NK-92 (cell line): ENCODE results near the gene CEL.
"Not testable (repeated sequence)": the region's sequence is repeated elsewhere in the genome, so short reads cannot be mapped to it uniquely, and the experiment has no call there.

ENCODE experiments used
- DNase-seq: peaks from one replicate; lab custom pipeline; 2025; ENCODE audit not compliant: unreplicated experiment; lab: John Stamatoyannopoulos, UW

Gene CEL

DNA sequence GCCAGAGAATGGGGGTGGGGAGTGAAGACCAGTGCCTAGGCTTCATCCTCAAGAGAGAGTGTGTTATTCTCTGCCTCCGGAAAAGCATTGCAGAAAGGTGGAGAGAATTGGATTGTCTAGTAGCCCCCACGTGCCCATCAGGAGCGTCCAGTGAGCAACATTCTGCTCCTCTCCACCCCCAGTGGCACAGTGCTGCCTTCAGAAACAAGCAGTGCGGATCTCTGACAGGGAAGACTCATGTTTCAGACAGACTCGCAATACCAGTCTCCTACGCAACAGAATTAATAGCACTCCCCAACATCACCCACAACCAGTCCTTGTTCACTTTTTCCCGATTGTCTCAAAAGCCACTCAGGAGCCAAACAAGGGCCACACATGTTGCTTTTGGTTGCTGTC lies 14.9 kb upstream of the CEL start:
- DNase-seq, result no peak

- no peak for DNase-seq
Observed at GRCh38 chr9:133048595-133048994, 13.2 kb upstream of the CEL start.

DNA sequence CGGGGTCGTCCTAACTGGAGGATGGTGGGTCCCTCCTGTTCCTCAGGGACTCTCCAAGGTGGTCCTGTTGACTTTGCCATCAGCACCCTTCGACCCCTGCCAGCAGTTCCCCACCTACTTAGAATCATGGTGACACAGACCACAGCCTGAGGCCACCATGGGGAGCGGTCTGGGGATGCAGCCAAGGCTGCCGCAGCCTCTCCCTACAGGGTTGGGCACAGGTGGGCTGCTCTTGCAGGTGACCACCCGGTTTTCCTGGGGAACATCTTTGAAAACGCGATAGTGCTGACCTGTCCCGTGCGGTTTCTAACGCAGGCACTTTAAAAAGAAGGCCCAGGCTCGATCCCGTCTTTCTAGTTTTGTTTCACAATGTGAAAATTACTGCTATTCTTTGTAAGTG lies 12.7 kb upstream of the CEL start:
- no peak for DNase-seq

- DNase-seq, result no peak
Observed at GRCh38 chr9:133050142-133050541, 11.6 kb upstream of the CEL start.

GRCh38 chr9:133050781-133051180 lies 11.0 kb upstream of the CEL start:
- no peak for DNase-seq

GRCh38 chr9:133051281-133051900 lies 10.4 kb upstream of the CEL start:
- no peak for DNase-seq

GRCh38 chr9:133051966-133052539 lies 9.7 kb upstream of the CEL start:
- DNase-seq, result no peak

GRCh38 chr9:133054194-133054890 lies 7.4 kb upstream of the CEL start:
- no peak for DNase-seq

- no peak for DNase-seq
Observed at GRCh38 chr9:133054966-133055365, 6.8 kb upstream of the CEL start.

DNA sequence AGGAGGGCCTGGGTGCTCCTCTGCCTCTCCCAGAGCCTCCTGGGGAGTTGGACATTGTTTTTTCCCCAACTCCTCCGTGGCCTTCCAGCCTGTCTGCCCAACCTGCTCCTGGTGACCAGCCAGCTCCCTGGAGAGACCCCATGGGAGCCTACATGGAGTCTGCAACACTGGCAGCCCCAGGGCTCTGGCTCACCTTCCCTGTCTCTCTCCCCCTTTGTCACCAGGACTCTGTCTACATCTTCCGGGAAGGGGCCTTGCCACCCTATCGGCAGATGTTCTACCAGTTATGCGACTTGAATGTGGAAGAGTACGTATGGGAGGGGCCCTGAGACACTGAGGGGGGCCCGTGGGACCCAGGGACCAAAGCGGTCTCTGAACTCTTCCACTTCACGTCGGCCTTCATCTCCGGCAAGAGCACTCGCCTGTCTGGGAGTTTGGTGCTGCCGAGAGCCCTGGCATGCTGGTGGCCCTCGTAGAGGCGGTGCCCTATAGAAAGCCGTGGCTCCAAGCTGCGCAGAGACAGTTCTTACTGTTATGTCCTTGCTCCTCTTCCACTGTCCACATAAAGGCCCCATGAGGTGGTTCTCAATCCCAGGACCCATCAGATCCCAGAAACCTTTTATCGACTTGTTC lies 5.9 kb upstream of the CEL start:
- DNase-seq, result no peak

DNA sequence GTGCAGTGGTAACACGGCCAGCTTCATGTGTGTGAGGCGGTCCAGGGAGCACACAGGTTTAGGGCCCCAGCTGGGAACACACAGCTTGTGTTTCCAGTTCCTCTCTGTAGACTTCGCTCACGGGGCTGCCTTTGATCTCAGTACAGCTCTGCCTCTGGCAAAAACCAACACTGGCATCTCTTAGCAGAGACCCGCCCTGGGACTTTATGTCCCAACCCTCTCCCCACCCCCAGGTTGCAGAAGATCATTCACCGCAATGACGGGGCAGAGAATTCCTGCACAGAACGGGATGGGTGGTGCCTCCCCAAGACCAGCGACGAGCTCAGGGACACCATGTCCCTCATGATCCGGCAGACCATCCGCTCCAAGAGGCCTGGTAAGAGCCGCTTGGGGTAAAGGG lies 5.2 kb upstream of the CEL start:
- DNase-seq, result no peak

DNA sequence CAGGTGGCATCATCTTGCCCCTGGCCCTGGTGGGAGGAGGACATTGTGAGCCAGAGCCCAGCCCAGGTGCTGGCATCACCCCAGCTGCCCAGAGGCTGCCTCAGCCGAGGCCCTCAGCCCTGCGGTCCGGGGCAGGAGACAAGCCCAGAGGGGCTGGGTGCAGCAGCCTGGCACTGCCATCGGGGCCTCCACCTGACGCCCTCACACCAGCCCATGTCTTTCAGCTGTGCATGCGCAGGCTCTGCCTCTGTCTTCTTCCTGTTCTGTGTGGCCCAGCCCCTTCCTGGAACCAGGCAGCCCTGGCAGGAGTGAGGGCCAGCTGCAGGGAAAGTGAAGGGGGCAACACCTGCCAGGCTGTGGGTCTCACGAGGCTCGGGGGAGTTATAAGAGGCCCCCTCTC lies 4.8 kb upstream of the CEL start:
- DNase-seq, result no peak

DNA sequence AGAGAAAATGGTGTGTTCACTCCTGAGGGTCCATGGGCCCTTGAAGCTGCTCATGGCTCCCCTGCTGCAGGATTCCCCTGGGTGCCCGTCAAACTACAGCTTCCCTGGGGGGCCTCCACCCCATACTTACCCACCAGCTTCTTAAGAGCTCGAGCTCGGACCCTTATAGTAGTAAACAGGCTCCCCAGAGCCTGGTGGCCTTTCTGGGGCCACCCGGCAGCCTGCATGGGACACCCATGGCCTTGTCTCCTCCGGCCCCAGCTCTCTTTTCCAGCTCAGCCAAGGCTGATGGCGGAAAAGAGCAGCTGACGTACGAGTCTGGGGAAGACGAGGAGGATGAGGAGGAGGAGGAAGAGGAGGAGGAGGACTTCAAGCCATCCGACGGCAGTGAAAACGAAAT lies 4.2 kb upstream of the CEL start:
- DNase-seq, result no peak

GRCh38 chr9:133058071-133058470 lies 3.7 kb upstream of the CEL start:
- DNase-seq, result no peak

DNA sequence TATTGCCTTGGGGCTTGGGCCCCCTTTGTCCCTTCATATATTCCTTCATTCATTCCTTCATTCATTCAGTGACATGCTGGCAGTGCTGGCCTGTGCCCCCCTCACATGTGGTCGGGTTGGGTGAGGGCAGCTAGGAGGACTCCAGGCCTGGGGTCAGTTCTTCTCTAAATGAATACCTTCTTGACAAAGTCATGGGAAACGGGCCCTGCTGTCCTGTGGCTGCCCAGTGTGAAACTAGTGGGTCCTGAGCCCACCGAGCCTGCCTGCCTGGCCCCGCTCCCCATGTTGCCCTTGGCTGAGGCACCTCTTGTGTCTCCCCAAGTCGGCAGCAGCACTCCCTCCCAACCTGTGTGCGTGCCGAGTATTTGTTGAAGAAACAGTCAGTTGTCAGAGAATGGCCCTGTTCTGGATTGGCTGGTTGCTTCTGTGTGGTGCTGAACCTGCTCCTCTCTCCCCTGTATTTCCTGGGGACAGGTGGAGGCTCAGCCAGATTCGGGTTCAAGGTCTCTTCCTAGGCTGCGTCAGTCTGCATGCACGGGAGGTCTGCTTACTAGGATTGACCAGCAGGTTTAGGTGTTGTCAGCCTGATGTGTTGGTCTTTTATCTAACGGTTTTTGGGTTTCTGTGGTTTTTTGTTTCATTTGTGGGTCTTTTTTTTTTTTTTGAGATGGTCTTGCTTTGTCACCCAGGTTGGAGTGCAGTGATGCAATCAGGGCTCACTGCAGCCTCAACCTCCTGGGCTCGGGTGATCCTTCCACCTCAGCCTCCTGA lies 3.0 kb upstream of the CEL start:
- no peak for DNase-seq

- no peak for DNase-seq
Observed at GRCh38 chr9:133059623-133060022, 2.2 kb upstream of the CEL start.

DNA sequence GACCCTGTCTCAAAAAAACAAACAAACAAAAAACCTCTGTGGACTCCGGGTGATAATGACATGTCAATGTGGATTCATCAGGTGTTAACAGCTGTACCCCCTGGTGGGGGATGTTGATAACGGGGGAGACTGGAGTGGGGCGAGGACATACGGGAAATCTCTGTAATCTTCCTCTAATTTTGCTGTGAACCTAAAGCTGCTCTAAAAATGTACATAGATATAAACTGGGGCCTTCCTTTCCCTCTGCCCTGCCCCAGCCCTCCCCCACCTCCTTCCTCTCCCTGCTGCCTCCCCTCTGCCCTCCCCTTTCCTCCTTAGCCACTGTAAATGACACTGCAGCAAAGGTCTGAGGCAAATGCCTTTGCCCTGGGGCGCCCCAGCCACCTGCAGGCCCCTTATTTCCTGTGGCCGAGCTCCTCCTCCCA lies 1.4 kb upstream of the CEL start:
- no peak for DNase-seq

GRCh38 chr9:133061019-133061763 lies 590 bp upstream of the CEL start:
- not testable (repeated sequence) for DNase-seq

DNA sequence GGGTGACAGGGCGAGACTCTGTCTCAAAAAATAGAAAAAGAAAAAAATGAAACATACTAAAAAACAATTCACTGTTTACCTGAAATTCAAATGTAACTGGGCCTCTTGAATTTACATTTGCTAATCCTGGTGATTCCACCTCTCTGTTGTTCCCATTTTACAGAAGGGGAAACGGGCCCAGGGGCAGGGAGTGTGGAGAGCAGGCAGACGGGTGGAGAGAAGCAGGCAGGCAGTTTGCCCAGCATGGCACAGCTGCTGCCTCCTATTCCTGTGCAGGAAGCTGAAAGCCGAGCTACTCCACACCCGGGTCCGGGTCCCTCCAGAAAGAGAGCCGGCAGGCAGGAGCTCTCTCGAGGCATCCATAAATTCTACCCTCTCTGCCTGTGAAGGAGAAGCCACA lies 788 bp downstream of the CEL start:
- DNase-seq, result not testable (repeated sequence)

GRCh38 chr9:133063159-133063499 lies 1.3 kb downstream of the CEL start:
- no peak for DNase-seq
